Lung (tissue), 12 donors: Measurements from ENCODE around the gene PRR30. TPM values are rescaled to one million over a fixed set of nuclear protein-coding genes. Genes with fewer than 3 reads are reported as not detected.

Source experiments
- ATAC-seq: fragments of 200-7000 bp; cut with Tn5 transposase; one replicate; pipeline ENCODE4 v1.9.1; 2020; ENCODE audit warnings: moderate number of reproducible peaks; ENCODE audit not compliant: insufficient read depth, low FRiP score
- DNase-seq, 3 donors: peaks; one replicate each; pipeline ENCODE4 v3.0.0-alpha.2; 2013 to 2017
- H3K27ac ChIP-seq, 2 donors: one replicate each; pipeline ENCODE4 v1.5.1; 2013; ENCODE audit warnings: mild to moderate bottlenecking in 2 of 2, moderate library complexity in 2 of 2, control low read depth in 1 of 2, inconsistent platforms in 1 of 2, low read depth in 1 of 2, low read length in 1 of 2
- H3K27me3 ChIP-seq, 3 donors: one replicate each; pipeline ENCODE4 v1.5.1; 2013; ENCODE audit warnings: low read length in 2 of 3; ENCODE audit not compliant: control insufficient read depth in 3 of 3, insufficient read depth in 3 of 3
- H3K36me3 ChIP-seq, 4 donors: one replicate each; pipeline ENCODE4 v1.5.1; 2013; ENCODE audit warnings: low read length in 4 of 4, mild to moderate bottlenecking in 1 of 4, moderate library complexity in 1 of 4; ENCODE audit not compliant: control insufficient read depth in 4 of 4, insufficient read depth in 4 of 4
- H3K4me1 ChIP-seq, 5 donors: one replicate each; pipeline ENCODE4 v1.5.1; 2013; ENCODE audit warnings: low read length in 5 of 5, mild to moderate bottlenecking in 2 of 5, moderate library complexity in 1 of 5; ENCODE audit not compliant: control insufficient read depth in 5 of 5, insufficient read depth in 5 of 5
- H3K4me3 ChIP-seq: one replicate; pipeline ENCODE4 v1.5.1; 2013; ENCODE audit warnings: mild to moderate bottlenecking, control low read depth, moderate library complexity
- H3K9ac ChIP-seq, 2 donors: one replicate each; pipeline ENCODE4 v1.5.1; 2013; ENCODE audit warnings: low read length in 2 of 2, control low read depth in 1 of 2; ENCODE audit not compliant: insufficient read depth in 1 of 2
- H3K9me3 ChIP-seq, 4 donors: one replicate each; pipeline ENCODE4 v1.5.1; 2013; ENCODE audit warnings: low read length in 3 of 4, mild to moderate bottlenecking in 1 of 4, moderate library complexity in 1 of 4; ENCODE audit not compliant: control insufficient read depth in 4 of 4, insufficient read depth in 3 of 4
- CTCF ChIP-seq: IDR thresholded peaks from 2 replicates; pipeline ENCODE4 v1.5.1; 2012; ENCODE audit warnings: mild to moderate bottlenecking; ENCODE audit errors: control extremely low read depth, extremely low read depth
- WGBS, 2 donors: extraction: QIAGEN DNeasy Blood & Tissue Kit; methylation state at CpG; one replicate each; pipeline ENCODE4 v1.1.7; 2013; 5-methylcytosine and 5-hydroxymethylcytosine counted together
- polyA plus RNA-seq, 2 donors: library from polyadenylated mRNA; stranded (reverse); fragments of 200-250 nt; gene quantifications; one replicate each; pipeline ENCODE4 v1.2.1, GENCODE V29; 2013
- total RNA-seq, 2 donors: library from RNA; depleted of rRNA in 1 of 2; stranded (reverse); fragments of >200 nt in 1 of 2; gene quantifications; one replicate each; pipeline ENCODE4 v1.2.1, GENCODE V29; 2014 to 2021
- donor health status: control.
- donor health status: control.
- donor health status: Bipolar disorder and iron deficiency.
- donor health status: healthy.
- donor health status: DM: yes; HTN: yes; CAD: no.

PRR30 gene
- total and polyA plus RNA-seq, 4 donors, result not detected

GRCh38 chr2:27091746-27092695, 47.2 kb downstream of the PRR30 start:
- no peaks in the 10 kb centered on the region for H3K9me3 ChIP-seq
- peaks cover 0 to 4% (median 0%) of the 10 kb centered on the region in 4 donors for H3K36me3 ChIP-seq
- ATAC-seq, result no peak
- H3K9ac ChIP-seq, result no peak overlapping the region
- 79 to 87% methylated on average over 23 to 25 of the region's 25 CpGs for WGBS, 2 donors
- H3K4me3 ChIP-seq, result no peak overlapping the region
- no peak for TF ChIP-seq CTCF
- DNase-seq, result no peak
- peaks cover 0 to 15% (median 7%) of the 10 kb centered on the region in 5 donors for H3K4me1 ChIP-seq
- H3K27me3 ChIP-seq, result no peaks in the 10 kb centered on the region
- no peak overlapping the region for H3K27ac ChIP-seq

GRCh38 chr2:27089111-27089954, 49.9 kb downstream of the PRR30 start:
- Histone ChIP-seq H3K27ac (no peak overlapping the region), H3K4me1 (peaks cover 0 to 23% (median 0%) of the 10 kb centered on the region in 5 donors), H3K9me3 (no peaks in the 10 kb centered on the region), H3K4me3 (no peak overlapping the region), H3K27me3 (no peaks in the 10 kb centered on the region), H3K36me3 (peaks cover 0 to 14% (median 4%) of the 10 kb centered on the region in 4 donors), H3K9ac (no peak overlapping the region)
- WGBS, 2 donors, result 94% methylated on average over 14 of the region's 14 CpGs
- TF ChIP-seq CTCF, result no peak
- ATAC-seq (no peak), DNase-seq (no peak)

- Histone ChIP-seq H3K4me1 (peaks cover 0 to 27% (median 0%) of the 10 kb centered on the region in 5 donors), H3K9me3 (no peaks in the 10 kb centered on the region), H3K36me3 (peaks cover 0 to 21% (median 6%) of the 10 kb centered on the region in 4 donors), H3K27ac (no peak overlapping the region), H3K9ac (no peak overlapping the region), H3K27me3 (no peaks in the 10 kb centered on the region), H3K4me3 (no peak overlapping the region)
- DNase-seq, result no peak
- WGBS, 2 donors, result 92 to 94% methylated on average over 6 of the region's 6 CpGs
- TF ChIP-seq CTCF, result no peak
- ATAC-seq, result no peak
Measured at GRCh38 chr2:27088634-27089033, 50.6 kb downstream of the PRR30 start.
